Endothelial cell of umbilical vein (primary cell): ENCODE measurements around the gene NEMP1. TPM values are rescaled to one million over a fixed set of nuclear protein-coding genes. Genes with fewer than 3 reads are reported as not detected.

Source experiments
- BruUV-seq: library from RNA; stranded (reverse); fragments of 400-500 nt; replicated peaks from 2 replicates; lab custom pipeline; 2021; lab: Mats Ljungman, UMichigan
- CTCF ChIA-PET: fragments of 300-600, 350-600 bp; sonication (Branson Sonifier 250); formaldehyde crosslinking; loops from one replicate; lab custom pipeline; 2021; ENCODE audit warnings: antibody characterized with exemption, inconsistent platforms; lab: Charles Lee
- POLR2A ChIA-PET: fragments of 300-600, 350-600 bp; sonication (Branson Sonifier 250); formaldehyde crosslinking; loops from one replicate; lab custom pipeline; 2021; ENCODE audit warnings: antibody characterized with exemption, inconsistent platforms; lab: Charles Lee
- DNase-seq: peaks from one replicate; pipeline ENCODE4 v3.0.0-alpha.2; 2011; ENCODE audit warnings: low read depth, low spot score
- FAIRE-seq: peaks from 2 replicates; lab custom pipeline; 2011; peaks lifted over from hg19 to GRCh38; lab: Jason Lieb, UNC
- H2AFZ ChIP-seq: 2 replicates; pipeline ENCODE4 v1.6.0; 2012; ENCODE audit warnings: low read depth, low read length, control low read depth, inconsistent platforms
- H3K27ac ChIP-seq: 2 replicates; pipeline ENCODE4 v1.5.1; 2011; ENCODE audit warnings: low read depth, mild to moderate bottlenecking, control low read depth, low read length, moderate library complexity; ENCODE audit not compliant: insufficient read depth
- H3K27me3 ChIP-seq, 2 experiments: 2 replicates each; pipeline versions ENCODE4 v1.6.0 to v1.6.1; 2011; ENCODE audit warnings: low read length in 2 of 2, mixed read lengths in 1 of 2; ENCODE audit not compliant: control insufficient read depth in 2 of 2, insufficient read depth in 2 of 2
- H3K36me3 ChIP-seq, 2 experiments: 2 replicates in 1 of 2; 3 replicates in 1 of 2; pipeline ENCODE4 v1.5.1; 2011; ENCODE audit warnings: low read length in 2 of 2, mild to moderate bottlenecking in 1 of 2, moderate library complexity in 1 of 2; ENCODE audit not compliant: control insufficient read depth in 2 of 2, insufficient read depth in 2 of 2; ENCODE audit errors: extremely low read depth in 1 of 2
- H3K4me1 ChIP-seq: 3 replicates; pipeline ENCODE4 v1.5.1; 2011; ENCODE audit warnings: mild to moderate bottlenecking, low read length; ENCODE audit not compliant: control insufficient read depth, insufficient read depth; ENCODE audit errors: extremely low read depth
- H3K4me2 ChIP-seq: 2 replicates; pipeline ENCODE4 v1.6.1; 2011; ENCODE audit warnings: low read length, control low read depth, mixed read lengths; ENCODE audit not compliant: insufficient read depth
- H3K4me3 ChIP-seq, 3 experiments: fragments of 200-600 bp in 1 of 3; sonication (generic), shearing (Covaris generic) in 1 of 3; replicated peaks in 1 of 3; 2 replicates each; pipeline ENCODE4 v1.5.1; 2011 to 2016; ENCODE audit warnings: control low read depth in 3 of 3, low read length in 3 of 3, mild to moderate bottlenecking in 2 of 3, inconsistent platforms in 1 of 3, low read depth in 1 of 3, moderate library complexity in 1 of 3; ENCODE audit not compliant: insufficient read depth in 1 of 3
- H3K79me2 ChIP-seq: 2 replicates; pipeline ENCODE4 v1.6.0; 2012; ENCODE audit warnings: low read length, inconsistent platforms; ENCODE audit not compliant: control insufficient read depth, insufficient read depth
- H3K9ac ChIP-seq: replicated peaks from 2 replicates; pipeline ENCODE3; 2011; ENCODE audit warnings: low read length, control low read depth; ENCODE audit not compliant: insufficient read depth; ENCODE audit errors: extremely low read depth
- H3K9me1 ChIP-seq: replicated peaks from 3 replicates; pipeline ENCODE4 v1.6.0; 2011; ENCODE audit warnings: mild to moderate bottlenecking, low read length; ENCODE audit not compliant: control insufficient read depth, insufficient read depth; ENCODE audit errors: extremely low read depth
- H3K9me3 ChIP-seq: replicated peaks from 2 replicates; pipeline ENCODE4 v1.5.1; 2012; ENCODE audit warnings: low read length, inconsistent platforms; ENCODE audit not compliant: control insufficient read depth, insufficient read depth
- H4K20me1 ChIP-seq: replicated peaks from 2 replicates; pipeline ENCODE3; 2011; ENCODE audit warnings: mild to moderate bottlenecking, low read length; ENCODE audit not compliant: control insufficient read depth, insufficient read depth; ENCODE audit errors: extremely low read depth
- CTCF ChIP-seq, 2 donors: IDR thresholded peaks; 1 replicate in 1 of 2; 2 replicates in 1 of 2; pipeline ENCODE4 v1.5.1; 2011; ENCODE audit warnings: low read length in 2 of 2, mild to moderate bottlenecking in 2 of 2, moderate library complexity in 2 of 2, control low read depth in 1 of 2, inconsistent platforms in 1 of 2, low read depth in 1 of 2; ENCODE audit not compliant: insufficient read depth in 1 of 2; ENCODE audit errors: extremely low read depth in 1 of 2
- EZH2 ChIP-seq: IDR thresholded peaks from 2 replicates; pipeline ENCODE4 v1.6.1; 2012; ENCODE audit warnings: borderline replicate concordance, low read depth, mild to moderate bottlenecking, moderate library complexity, low read length, inconsistent platforms; ENCODE audit not compliant: severe bottlenecking
- FOS ChIP-seq: IDR thresholded peaks from 2 replicates; pipeline ENCODE4 v1.6.1; 2011; ENCODE audit warnings: mild to moderate bottlenecking, low read length, moderate library complexity, borderline replicate concordance; ENCODE audit not compliant: insufficient read depth
- GATA2 ChIP-seq: IDR thresholded peaks from 2 replicates; pipeline ENCODE4 v1.7.0; 2011; ENCODE audit warnings: low read depth, mild to moderate bottlenecking, moderate library complexity, mixed read lengths, low read length; ENCODE audit not compliant: insufficient read length, insufficient read depth
- JUN ChIP-seq: IDR thresholded peaks from 2 replicates; pipeline ENCODE4 v1.6.1; 2011; ENCODE audit warnings: borderline replicate concordance, low read depth; ENCODE audit not compliant: insufficient read length, insufficient read depth
- MAX ChIP-seq: IDR thresholded peaks from 2 replicates; pipeline ENCODE4 v1.6.1; 2011; ENCODE audit not compliant: insufficient read depth, insufficient read length
- MYC ChIP-seq: IDR thresholded peaks from one replicate; pipeline ENCODE4 v1.6.1; 2011; ENCODE audit warnings: mild to moderate bottlenecking, low read depth, low read length
- POLR2A ChIP-seq: IDR thresholded peaks from 2 replicates; pipeline ENCODE4 v1.6.1; 2012; ENCODE audit warnings: low read depth, mild to moderate bottlenecking, control low read depth, low read length
- POLR2AphosphoS5 ChIP-seq: IDR thresholded peaks from 2 replicates; pipeline ENCODE4 v1.6.1; 2012; ENCODE audit warnings: low read depth, mild to moderate bottlenecking, control low read depth, low read length, moderate library complexity; ENCODE audit not compliant: insufficient read depth
- dilution Hi-C: fragments of 300-500 bp; cut with MboI; formaldehyde crosslinking; loops from one replicate; pipeline ENCODE4 v1.15.0; 2019; ENCODE audit warnings: low sequenced_read_pairs; ENCODE audit not compliant: extremely low pct_ligation_motif_present
- intact Hi-C: fragments of 100-400 bp; cut with micrococcal nuclease; formaldehyde crosslinking; loops from one replicate; pipeline ENCODE4 v1.10.0; 2022
- polyA plus RNA-seq, 4 experiments: library from polyadenylated mRNA; depleted of rRNA in 3 of 4; stranded (reverse) in 3 of 4; unstranded in 1 of 4; fragments of >200 nt; gene quantifications; 2 replicates each; pipeline versions ENCODE4 v1.2.1 to v1.2.3, GENCODE V29; 2011 to 2012; ENCODE audit warnings: missing spikeins in 1 of 4
- total RNA-seq: library from RNA; stranded (reverse); gene quantifications from 2 replicates; pipeline ENCODE4 v1.2.3, GENCODE V29; 2021

The NEMP1 gene
- total and polyA plus RNA-seq, 2 donors (not counting 3 experiments of a cell fraction or from before 2014, with no cell fraction given): 10.8 to 21.5 TPM

- intact Hi-C loops: loop anchor here (5.0 kb wide), 1 partner anchor 116 kb away; no protein-coding TSS in a partner anchor
- no TSS peak for BruUV-seq
- TF ChIP-seq EZH2 (no peak), GATA2 (no peak), POLR2AphosphoS5 (no peak), MAX (no peak), JUN (no peak), CTCF (IDR thresholded peaks at IDR 0.05; ENCODE audit: extremely low read depth in 1 of 2, insufficient read depth in 1 of 2, low read depth in 1 of 2, low read length in 2 of 2) (no peak), MYC (no peak), POLR2A (no peak), FOS (no peak)
- H4K20me1 ChIP-seq: no peaks in the 10 kb centered on the region
- H3K9me1 ChIP-seq: no peaks in the 10 kb centered on the region
- H3K4me3 ChIP-seq: no peak overlapping the region
- no peaks in the 10 kb centered on the region for H3K79me2 ChIP-seq
- dilution Hi-C loops: no loop called here
- POLR2A ChIA-PET: no interaction called here
- no peaks in the 10 kb centered on the region for H3K36me3 ChIP-seq
- no peak overlapping the region for H3K27ac ChIP-seq
- no peaks in the 10 kb centered on the region for H3K9me3 ChIP-seq
- H3K4me1 ChIP-seq: peaks cover 4% of the 10 kb centered on the region
- FAIRE-seq (no peak), DNase-seq (no peak)
- CTCF ChIA-PET: interaction anchor here (0.7 to 18.0 kb wide), 7 partner anchors 15 to 116 kb away, joined by 3 to 429 read pairs (median 21); partner anchors contain the start of gene STAT6
- H2AFZ ChIP-seq: no peak overlapping the region
- H3K4me2 ChIP-seq: no peak overlapping the region
- H3K27me3 ChIP-seq: peaks cover 34 to 54% of the 10 kb centered on the region in 2 experiments
- H3K9ac ChIP-seq: no peak overlapping the region
These were observed 48.0 kb upstream of the NEMP1 start for GRCh38 chr12:57126561-57126960.
